Measurements from ENCODE around the gene PPP1R12B. TPM values are rescaled to one million over a fixed set of nuclear protein-coding genes. Genes with fewer than 3 reads are reported as not detected.

Gene PPP1R12B
- total RNA-seq, 2 donors from 2014 or later, result 18.2 to 33.0 TPM

- TF ChIP-seq CTCF (IDR thresholded peaks at IDR 0.05), result no peak
- TF ChIP-seq POLR2A (IDR thresholded peaks at IDR 0.05), result no peak
- Histone ChIP-seq H3K4me1 (no peaks in the 10 kb centered on the region), H3K4me3 (no peak overlapping the region), H3K27me3 (no peaks in the 10 kb centered on the region), H3K27ac (no peak overlapping the region), H3K9me3 (no peaks in the 10 kb centered on the region), H3K36me3 (replicated peaks in 1 of 2; ENCODE audit: insufficient read depth in 1 of 2, low read depth in 2 of 2) (peaks cover 0 to 4% of the 10 kb centered on the region in 2 donors)
- WGBS, 2 donors, result 88% methylated on average over 2 of the region's 2 CpGs
- DNase-seq (no peak), ATAC-seq (no peak)
- intact Hi-C loops (cut with DNase I), result no loop called here
These were observed 216.5 kb downstream of the PPP1R12B start for GRCh38 chr1:202564958-202565495.

GRCh38 chr1:202565890-202566602 is 217.5 kb downstream of the PPP1R12B start:
- Histone ChIP-seq H3K4me3 (no peak overlapping the region), H3K36me3 (replicated peaks in 1 of 2; ENCODE audit: insufficient read depth in 1 of 2, low read depth in 2 of 2) (peaks cover 0 to 4% of the 10 kb centered on the region in 2 donors), H3K27me3 (no peaks in the 10 kb centered on the region), H3K4me1 (no peaks in the 10 kb centered on the region), H3K27ac (no peak overlapping the region), H3K9me3 (no peaks in the 10 kb centered on the region)
- intact Hi-C loops (cut with DNase I), result no loop called here
- TF ChIP-seq CTCF (IDR thresholded peaks at IDR 0.05) (no peak), POLR2A (IDR thresholded peaks at IDR 0.05) (no peak)
- no peak for ATAC-seq
- DNase-seq, result no peak
- 94 to 97% methylated on average over 2 of the region's 2 CpGs for WGBS, 2 donors

GRCh38 chr1:202567738-202568137 is 219.2 kb downstream of the PPP1R12B start:
- Histone ChIP-seq H3K27me3 (no peaks in the 10 kb centered on the region), H3K27ac (no peak overlapping the region), H3K9me3 (no peaks in the 10 kb centered on the region), H3K4me1 (no peaks in the 10 kb centered on the region), H3K36me3 (replicated peaks in 1 of 2; ENCODE audit: insufficient read depth in 1 of 2, low read depth in 2 of 2) (peaks cover 0 to 4% of the 10 kb centered on the region in 2 donors), H3K4me3 (no peak overlapping the region)
- ATAC-seq (no peak), DNase-seq (no peak)
- intact Hi-C loops (cut with DNase I), result no loop called here
- TF ChIP-seq CTCF (IDR thresholded peaks at IDR 0.05), result no peak
- no peak for TF ChIP-seq POLR2A (IDR thresholded peaks at IDR 0.05)
- 88 to 95% methylated on average over 4 of the region's 4 CpGs for WGBS, 2 donors

GRCh38 chr1:202568410-202568809 is 219.9 kb downstream of the PPP1R12B start:
- TF ChIP-seq CTCF (IDR thresholded peaks at IDR 0.05), result no peak
- TF ChIP-seq POLR2A (IDR thresholded peaks at IDR 0.05), result no peak
- WGBS, 2 donors, result 74 to 92% methylated on average over 2 of the region's 2 CpGs
- Histone ChIP-seq H3K27ac (no peak overlapping the region), H3K36me3 (replicated peaks in 1 of 2; ENCODE audit: insufficient read depth in 1 of 2, low read depth in 2 of 2) (peaks cover 0 to 4% of the 10 kb centered on the region in 2 donors), H3K4me1 (no peaks in the 10 kb centered on the region), H3K27me3 (no peaks in the 10 kb centered on the region), H3K9me3 (no peaks in the 10 kb centered on the region), H3K4me3 (no peak overlapping the region)
- intact Hi-C loops (cut with DNase I), result no loop called here
- ATAC-seq (no peak), DNase-seq (no peak)

- no peaks in the 10 kb centered on the region for H3K9me3 ChIP-seq
- ATAC-seq (no peak), DNase-seq (no peak)
- H3K4me1 ChIP-seq, result no peaks in the 10 kb centered on the region
- peaks cover 0 to 4% of the 10 kb centered on the region in 2 donors for H3K36me3 ChIP-seq (replicated peaks in 1 of 2; ENCODE audit: insufficient read depth in 1 of 2, low read depth in 2 of 2)
- intact Hi-C loops (cut with DNase I), result no loop called here
- WGBS, 2 donors, result 80 to 87% methylated on average over 4 of the region's 4 CpGs
- TF ChIP-seq CTCF (IDR thresholded peaks at IDR 0.05) (no peak), POLR2A (IDR thresholded peaks at IDR 0.05) (no peak)
- no peaks in the 10 kb centered on the region for H3K27me3 ChIP-seq
- H3K27ac ChIP-seq, result no peak overlapping the region
- H3K4me3 ChIP-seq, result no peak overlapping the region
These were observed 220.3 kb downstream of the PPP1R12B start for GRCh38 chr1:202568826-202569225.

Data from body of pancreas (tissue), 4 donors.